GM19455 (cell line): ENCODE results near the gene GATA5.

Experiments used
- ATAC-seq: cut with Tn5 transposase; IDR thresholded peaks from one replicate; pipeline ENCODE4 v1.9.1; 2021; ENCODE audit not compliant: unreplicated experiment

The GATA5 gene

GRCh38 chr20:62457098-62457497 lies 18.7 kb downstream of the GATA5 start:
- no peak for ATAC-seq

- ATAC-seq = no peak
Observed at GRCh38 chr20:62455929-62456328, 19.9 kb downstream of the GATA5 start.

GRCh38 chr20:62454904-62455636 lies 20.7 kb downstream of the GATA5 start:
- ATAC-seq = no peak

GRCh38 chr20:62453186-62453808 lies 22.5 kb downstream of the GATA5 start:
- ATAC-seq = no peak

- no peak for ATAC-seq
Observed at GRCh38 chr20:62452475-62453095, 23.2 kb downstream of the GATA5 start.

GRCh38 chr20:62451970-62452369 lies 23.8 kb downstream of the GATA5 start:
- no peak for ATAC-seq

GRCh38 chr20:62451156-62451767 lies 24.5 kb downstream of the GATA5 start:
- ATAC-seq = no peak

GRCh38 chr20:62449951-62450691 lies 25.7 kb downstream of the GATA5 start:
- no peak for ATAC-seq

- ATAC-seq = no peak
Observed at GRCh38 chr20:62448788-62449187, 27.0 kb downstream of the GATA5 start.

GRCh38 chr20:62448038-62448437 lies 27.8 kb downstream of the GATA5 start:
- ATAC-seq = no peak

GRCh38 chr20:62446888-62447869 lies 28.6 kb downstream of the GATA5 start:
- no peak for ATAC-seq

- no peak for ATAC-seq
Observed at GRCh38 chr20:62446481-62446880, 29.3 kb downstream of the GATA5 start.

GRCh38 chr20:62445553-62446340 lies 30.0 kb downstream of the GATA5 start:
- no peak for ATAC-seq

- ATAC-seq = no peak
Observed at GRCh38 chr20:62444286-62444685, 31.5 kb downstream of the GATA5 start.

- no peak for ATAC-seq
Observed at GRCh38 chr20:62441987-62442539, 33.7 kb downstream of the GATA5 start.

GRCh38 chr20:62439218-62439617 lies 36.6 kb downstream of the GATA5 start:
- no peak for ATAC-seq

- no peak for ATAC-seq
Observed at GRCh38 chr20:62437927-62438326, 37.9 kb downstream of the GATA5 start.

- no peak for ATAC-seq
Observed at GRCh38 chr20:62437496-62437895, 38.3 kb downstream of the GATA5 start.

- ATAC-seq = no peak
Observed at GRCh38 chr20:62436692-62437091, 39.1 kb downstream of the GATA5 start.
